ENCODE measurements around the gene MRPL40.

DNA sequence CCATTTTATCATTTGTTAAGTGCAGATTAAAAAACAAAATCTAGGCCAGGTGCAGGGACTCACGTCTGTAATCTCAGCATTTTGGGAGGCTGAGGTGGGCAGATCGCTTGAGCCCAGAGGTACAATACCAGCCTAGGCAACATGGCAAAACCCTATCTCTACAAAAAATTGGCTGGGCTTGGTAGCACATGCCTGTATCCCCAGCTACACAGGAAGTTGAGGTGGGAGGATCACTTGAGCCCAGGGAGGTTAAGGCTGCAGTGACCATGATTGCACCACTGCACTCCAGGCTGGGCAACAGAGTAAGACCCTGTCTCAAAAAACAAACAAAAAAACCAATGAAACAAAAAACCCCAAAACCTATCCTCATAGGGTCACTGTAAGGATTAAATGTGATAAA is 33.7 kb upstream of the MRPL40 start:
- TF ChIP-seq FOXP2 (optimal IDR thresholded peaks at IDR 0.05; ENCODE audit: borderline replicate concordance, extremely low read depth, extremely low read length, insufficient read depth) (no peak), SIN3A (IDR thresholded peaks at IDR 0.05; ENCODE audit: borderline replicate concordance, insufficient read depth, low read length) (no peak), TAF1 (IDR thresholded peaks at IDR 0.05; ENCODE audit: borderline replicate concordance, insufficient read depth, low read length) (no peak), REST (IDR thresholded peaks at IDR 0.05; ENCODE audit: insufficient read depth in 1 of 2, low read depth in 2 of 2, low read length in 2 of 2) (no peak), POLR2AphosphoS5 (IDR thresholded peaks at IDR 0.05; ENCODE audit: low read depth, low read length) (no peak)

Measured in PFSK-1 (cell line).